Naive thymus-derived CD4-positive, alpha-beta T cell (primary cell): Measurements from ENCODE around the gene RASSF5. TPM values are rescaled to one million over a fixed set of nuclear protein-coding genes. Genes with fewer than 3 reads are reported as not detected.

Experiments
- ATAC-seq: fragments of 150-1000 bp; cut with Tn5 transposase; 2 replicates; pipeline ENCODE4 v1.10.0; 2021; ENCODE audit warnings: mild to moderate bottlenecking, moderate library complexity
- CTCF ChIA-PET: fragments of 350-600 bp; sonication (Branson Sonifier 250); formaldehyde crosslinking; loops from one replicate; lab custom pipeline; 2021; ENCODE audit warnings: antibody characterized with exemption; lab: Charles Lee
- POLR2A ChIA-PET: fragments of 350-600 bp; sonication (Branson Sonifier 250); formaldehyde crosslinking; loops from one replicate; lab custom pipeline; 2021; ENCODE audit warnings: antibody characterized with exemption, inconsistent platforms; lab: Charles Lee
- DNase-seq, 9 donors: peaks; one replicate each; pipeline versions ENCODE4 v3.0.0 to v3.0.0-alpha.2; 2020 to 2022; ENCODE audit warnings: mixed read lengths in 1 of 9
- H3K27ac ChIP-seq: one replicate; pipeline ENCODE4 v1.7.0; 2013; ENCODE audit warnings: mild to moderate bottlenecking, low read depth, low read length, moderate library complexity
- H3K27me3 ChIP-seq, 2 donors: one replicate each; pipeline ENCODE4 v1.7.0; 2013; ENCODE audit warnings: low read length in 2 of 2, mild to moderate bottlenecking in 2 of 2, moderate library complexity in 2 of 2; ENCODE audit not compliant: control insufficient read depth in 2 of 2, insufficient read depth in 2 of 2
- H3K36me3 ChIP-seq, 3 experiments: 1 replicate in 2 of 3; 2 replicates in 1 of 3; pipeline ENCODE4 v1.7.0; 2013; ENCODE audit warnings: low read length in 3 of 3, mild to moderate bottlenecking in 3 of 3, moderate library complexity in 1 of 3; ENCODE audit not compliant: insufficient read depth in 3 of 3, control insufficient read depth in 2 of 3
- H3K4me1 ChIP-seq, 2 donors: one replicate each; pipeline ENCODE4 v1.7.0; 2013; ENCODE audit warnings: low read length in 2 of 2, mild to moderate bottlenecking in 2 of 2, moderate library complexity in 1 of 2; ENCODE audit not compliant: control insufficient read depth in 2 of 2, insufficient read depth in 2 of 2
- H3K4me3 ChIP-seq: 2 replicates; pipeline ENCODE4 v1.7.0; 2013; ENCODE audit warnings: mild to moderate bottlenecking, low read length
- H3K9me3 ChIP-seq, 3 experiments: 1 replicate in 2 of 3; 2 replicates in 1 of 3; pipeline ENCODE4 v1.7.0; 2013; ENCODE audit warnings: low read length in 3 of 3; ENCODE audit not compliant: control insufficient read depth in 2 of 3
- H3K27ac Mint-ChIP-seq, 9 donors: one replicate each; pipeline ENCODE4 v1.8.0; 2020 to 2022; ENCODE audit warnings: mixed read lengths in 9 of 9, mild to moderate bottlenecking in 8 of 9, moderate library complexity in 5 of 9, inconsistent platforms in 2 of 9
- H3K27me3 Mint-ChIP-seq, 5 donors: one replicate each; pipeline ENCODE4 v1.8.0; 2021 to 2022; ENCODE audit warnings: mixed read lengths in 5 of 5, mild to moderate bottlenecking in 1 of 5
- H3K36me3 Mint-ChIP-seq, 5 donors: one replicate each; pipeline ENCODE4 v1.8.0; 2020 to 2022; ENCODE audit warnings: mixed read lengths in 5 of 5, mild to moderate bottlenecking in 3 of 5, inconsistent platforms in 1 of 5
- H3K4me1 Mint-ChIP-seq, 7 donors: one replicate each; pipeline ENCODE4 v1.8.0; 2020 to 2022; ENCODE audit warnings: mixed read lengths in 7 of 7, mild to moderate bottlenecking in 3 of 7, inconsistent platforms in 1 of 7
- H3K4me3 Mint-ChIP-seq, 10 donors: one replicate each; pipeline ENCODE4 v1.8.0; 2020 to 2022; ENCODE audit warnings: mild to moderate bottlenecking in 10 of 10, mixed read lengths in 10 of 10, moderate library complexity in 6 of 10, inconsistent platforms in 2 of 10
- H3K9me3 Mint-ChIP-seq, 11 donors: one replicate each; pipeline ENCODE4 v1.8.0; 2020 to 2022; ENCODE audit warnings: mixed read lengths in 11 of 11, mild to moderate bottlenecking in 4 of 11, inconsistent platforms in 1 of 11, moderate library complexity in 1 of 11
- intact Hi-C, 2 donors: fragments of 100-400 bp; cut with micrococcal nuclease; formaldehyde crosslinking; loops; one replicate each; pipeline ENCODE4 v1.15.1; 2023
- polyA plus RNA-seq, 2 donors: library from polyadenylated mRNA; unstranded; fragments of 300-500 nt; fragmentation: Illumina TruSeq; gene quantifications; one replicate each; pipeline ENCODE4 v1.2.3, GENCODE V29; 2021
- total RNA-seq, 6 experiments: library from RNA in 5 of 6; stranded (reverse) in 5 of 6; gene quantifications; 1 replicate in 5 of 6; 2 replicates in 1 of 6; pipeline ENCODE4 v1.2.3 and lab custom pipeline; 2021 to 2026

Gene RASSF5
- total and polyA plus RNA-seq, 7 experiments from 2014 or later: 155 to 416 (median 227) TPM

- peaks cover 0 to 4% (median 0%) of the 10 kb centered on the region in 11 donors for H3K9me3 Mint-ChIP-seq
- H3K9me3 ChIP-seq: no peaks in the 10 kb centered on the region
- CTCF ChIA-PET: interaction anchor here (1.4 to 6.2 kb wide), 3 partner anchors 7 to 81 kb away, joined by 5 to 77 read pairs (median 30); partner anchors contain the start of gene IKBKE
- H3K4me3 ChIP-seq: no peak overlapping the region
- ATAC-seq: no peak
- intact Hi-C loops: loop anchor here in 1 of 2 donors (2.0 kb wide), 1 partner anchor 43 kb away; the partner anchor contains the start of gene RASSF5
- H3K36me3 ChIP-seq: no peaks in the 10 kb centered on the region
- DNase-seq: no peak
- no peak overlapping the region for H3K27ac ChIP-seq
- no peak overlapping the region for H3K4me3 Mint-ChIP-seq
- peaks cover 40 to 60% (median 52%) of the 10 kb centered on the region in 7 donors for H3K4me1 Mint-ChIP-seq
- peaks cover 0 to 11% (median 0%) of the 10 kb centered on the region in 5 donors for H3K36me3 Mint-ChIP-seq
- H3K27me3 ChIP-seq: no peaks in the 10 kb centered on the region
- no peaks in the 10 kb centered on the region for H3K27me3 Mint-ChIP-seq
- peaks cover 29 to 37% of the 10 kb centered on the region in 2 donors for H3K4me1 ChIP-seq
- H3K27ac Mint-ChIP-seq: peak overlapping the region in 7 of 9 donors; percentile 67 to 87 (median 83)
- POLR2A ChIA-PET: interaction anchor here (1.2 kb wide), 1 partner anchor 88 kb away, joined by 3 read pairs; no protein-coding TSS in a partner anchor
Measured at GRCh38 chr1:206463911-206464310, 43.4 kb upstream of the RASSF5 start.

- Histone ChIP-seq H3K9me3 (no peaks in the 10 kb centered on the region), H3K36me3 (no peaks in the 10 kb centered on the region), H3K27ac (peak overlapping the region; percentile 4), H3K4me3 (no peak overlapping the region), H3K27me3 (no peaks in the 10 kb centered on the region), H3K4me1 (peaks cover 35 to 43% of the 10 kb centered on the region in 2 donors)
- intact Hi-C loops: no loop called here
- ChIA-PET CTCF (interaction anchor here (0.5 to 6.2 kb wide), 5 partner anchors 10 to 199 kb away, joined by 3 to 77 read pairs (median 3); no protein-coding TSS in a partner anchor), POLR2A (no interaction called here)
- Mint-ChIP-seq H3K4me1 (peaks cover 41 to 66% (median 58%) of the 10 kb centered on the region in 7 donors), H3K27me3 (no peaks in the 10 kb centered on the region), H3K27ac (peak overlapping the region in 8 of 9 donors; percentile 29 to 88 (median 78)), H3K4me3 (no peak overlapping the region), H3K36me3 (peaks cover 0 to 11% (median 0%) of the 10 kb centered on the region in 5 donors), H3K9me3 (peaks cover 0 to 4% (median 0%) of the 10 kb centered on the region in 11 donors)
- DNase-seq (no peak), ATAC-seq (peak; percentile 55)
Measured at GRCh38 chr1:206464456-206464964, 42.8 kb upstream of the RASSF5 start.

- H3K27me3 ChIP-seq: no peaks in the 10 kb centered on the region
- no peaks in the 10 kb centered on the region for H3K9me3 ChIP-seq
- Mint-ChIP-seq H3K4me1 (peaks cover 46 to 73% (median 70%) of the 10 kb centered on the region in 7 donors), H3K9me3 (peaks cover 0 to 4% (median 0%) of the 10 kb centered on the region in 11 donors), H3K4me3 (peak overlapping the region in 9 of 10 donors; percentile 14 to 94 (median 77)), H3K27me3 (no peaks in the 10 kb centered on the region), H3K36me3 (peaks cover 0 to 13% (median 0%) of the 10 kb centered on the region in 5 donors), H3K27ac (peak overlapping the region; percentile 41 to 91 (median 81))
- ATAC-seq (no peak), DNase-seq (no peak)
- ChIA-PET POLR2A (no interaction called here), CTCF (interaction anchor here (0.7 to 6.2 kb wide), 3 partner anchors 12 to 198 kb away, joined by 3 to 77 read pairs (median 23); no protein-coding TSS in a partner anchor)
- H3K36me3 ChIP-seq: peaks cover 0 to 7% (median 0%) of the 10 kb centered on the region in 3 experiments
- intact Hi-C loops: no loop called here
- no peak overlapping the region for H3K4me3 ChIP-seq
- H3K27ac ChIP-seq: peak overlapping the region; percentile 42
- peaks cover 42 to 50% of the 10 kb centered on the region in 2 donors for H3K4me1 ChIP-seq
Measured at GRCh38 chr1:206465951-206466350, 41.4 kb upstream of the RASSF5 start.

GRCh38 chr1:206466840-206467649 lies 40.3 kb upstream of the RASSF5 start:
- Mint-ChIP-seq H3K4me3 (peak overlapping the region; percentile 52 to 95 (median 92)), H3K27ac (peak overlapping the region; percentile 76 to 91 (median 85)), H3K27me3 (no peaks in the 10 kb centered on the region), H3K4me1 (peaks cover 54 to 84% (median 76%) of the 10 kb centered on the region in 7 donors), H3K9me3 (peaks cover 0 to 4% (median 0%) of the 10 kb centered on the region in 11 donors), H3K36me3 (peaks cover 0 to 19% (median 0%) of the 10 kb centered on the region in 5 donors)
- peaks cover 0 to 7% (median 0%) of the 10 kb centered on the region in 3 experiments for H3K36me3 ChIP-seq
- H3K27ac ChIP-seq: peak overlapping the region; percentile 48
- DNase-seq (peak in 3 of 9 donors; percentile 6 to 12 (median 11)), ATAC-seq (no peak)
- peaks cover 52 to 57% of the 10 kb centered on the region in 2 donors for H3K4me1 ChIP-seq
- intact Hi-C loops: no loop called here
- no peaks in the 10 kb centered on the region for H3K27me3 ChIP-seq
- H3K4me3 ChIP-seq: peak overlapping the region; percentile 2
- POLR2A ChIA-PET: no interaction called here
- CTCF ChIA-PET: interaction anchor here (0.5 to 3.8 kb wide), 6 partner anchors 8 to 197 kb away, joined by 3 to 23 read pairs (median 3); no protein-coding TSS in a partner anchor
- H3K9me3 ChIP-seq: no peaks in the 10 kb centered on the region

- no peak for DNase-seq
- no peaks in the 10 kb centered on the region for H3K27me3 ChIP-seq
- ChIA-PET POLR2A (no interaction called here), CTCF (interaction anchor here (0.9 to 3.8 kb wide), 4 partner anchors 9 to 196 kb away, joined by 3 to 23 read pairs (median 3); no protein-coding TSS in a partner anchor)
- ATAC-seq: peak; percentile 52
- H3K36me3 ChIP-seq: peaks cover 0 to 10% (median 0%) of the 10 kb centered on the region in 3 experiments
- H3K9me3 ChIP-seq: no peaks in the 10 kb centered on the region
- Mint-ChIP-seq H3K4me1 (peaks cover 59 to 90% (median 81%) of the 10 kb centered on the region in 7 donors), H3K27ac (peak overlapping the region; percentile 70 to 95 (median 85)), H3K36me3 (peaks cover 0 to 26% (median 0%) of the 10 kb centered on the region in 5 donors), H3K9me3 (peaks cover 0 to 4% (median 0%) of the 10 kb centered on the region in 11 donors), H3K27me3 (no peaks in the 10 kb centered on the region), H3K4me3 (peak overlapping the region; percentile 52 to 95 (median 92))
- intact Hi-C loops: no loop called here
- no peak overlapping the region for H3K4me3 ChIP-seq
- peak overlapping the region; percentile 48 for H3K27ac ChIP-seq
- H3K4me1 ChIP-seq: peaks cover 61 to 64% of the 10 kb centered on the region in 2 donors
Measured at GRCh38 chr1:206467915-206468314, 39.4 kb upstream of the RASSF5 start.

- peaks cover 57 to 89% (median 81%) of the 10 kb centered on the region in 7 donors for H3K4me1 Mint-ChIP-seq
- no peak overlapping the region for H3K4me3 ChIP-seq
- H3K4me3 Mint-ChIP-seq: peak overlapping the region; percentile 23 to 95 (median 92)
- H3K9me3 Mint-ChIP-seq: peaks cover 0 to 4% (median 0%) of the 10 kb centered on the region in 11 donors
- peaks cover 0 to 17% (median 0%) of the 10 kb centered on the region in 3 experiments for H3K36me3 ChIP-seq
- ChIA-PET CTCF (interaction anchor here (3.0 kb wide), 1 partner anchor 10 kb away, joined by 29 read pairs; no protein-coding TSS in a partner anchor), POLR2A (no interaction called here)
- DNase-seq (no peak), ATAC-seq (no peak)
- H3K27me3 Mint-ChIP-seq: no peaks in the 10 kb centered on the region
- no peaks in the 10 kb centered on the region for H3K27me3 ChIP-seq
- no peaks in the 10 kb centered on the region for H3K9me3 ChIP-seq
- intact Hi-C loops: no loop called here
- H3K27ac Mint-ChIP-seq: peak overlapping the region; percentile 70 to 95 (median 85)
- H3K4me1 ChIP-seq: peaks cover 64 to 66% of the 10 kb centered on the region in 2 donors
- H3K27ac ChIP-seq: no peak overlapping the region
- H3K36me3 Mint-ChIP-seq: peaks cover 0 to 28% (median 5%) of the 10 kb centered on the region in 5 donors
Measured at GRCh38 chr1:206468571-206468970, 38.8 kb upstream of the RASSF5 start.
